NCI-H2029 (cell line): ENCODE measurements around the gene GOLIM4.
"Not testable (repeated sequence)": the region's sequence is repeated elsewhere in the genome, so short reads cannot be mapped to it uniquely, and the experiment has no call there.

ENCODE experiments used
- DNase-seq: peaks from one replicate; lab custom pipeline; 2025; lab: John Stamatoyannopoulos, UW

The GOLIM4 gene

GRCh38 chr3:168095611-168096209 is at the start of gene GOLIM4:
Gene GOLIM4, minus strand, starts transcription at chr3:168095924. Its CDS starts 639 bp downstream, at chr3:168095285.
- peak; percentile 91 for DNase-seq

- DNase-seq, result no peak
Observed at GRCh38 chr3:168141405-168141998, 45.8 kb upstream of the GOLIM4 start.

GRCh38 chr3:168139947-168140346 is 44.2 kb upstream of the GOLIM4 start:
- DNase-seq, result no peak

DNA sequence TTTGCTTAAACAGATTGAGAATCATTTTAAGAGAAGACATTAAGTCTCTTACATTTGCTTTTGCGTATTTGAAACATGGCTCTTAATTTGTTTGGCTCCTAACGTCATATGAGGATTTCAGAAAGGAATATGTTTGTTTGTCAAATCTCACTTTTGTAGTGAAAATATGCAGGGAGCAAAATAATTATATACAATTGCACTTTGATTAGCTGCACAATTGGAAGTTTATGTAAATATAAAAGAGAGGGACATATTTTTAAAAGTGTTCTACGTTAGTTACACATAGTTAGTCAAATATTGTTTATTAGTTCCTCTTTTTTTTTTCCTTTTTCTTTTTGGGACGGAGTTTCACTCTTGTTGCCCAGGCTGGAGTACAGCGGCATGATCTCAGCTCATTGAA is 42.7 kb upstream of the GOLIM4 start:
- DNase-seq, result no peak

DNA sequence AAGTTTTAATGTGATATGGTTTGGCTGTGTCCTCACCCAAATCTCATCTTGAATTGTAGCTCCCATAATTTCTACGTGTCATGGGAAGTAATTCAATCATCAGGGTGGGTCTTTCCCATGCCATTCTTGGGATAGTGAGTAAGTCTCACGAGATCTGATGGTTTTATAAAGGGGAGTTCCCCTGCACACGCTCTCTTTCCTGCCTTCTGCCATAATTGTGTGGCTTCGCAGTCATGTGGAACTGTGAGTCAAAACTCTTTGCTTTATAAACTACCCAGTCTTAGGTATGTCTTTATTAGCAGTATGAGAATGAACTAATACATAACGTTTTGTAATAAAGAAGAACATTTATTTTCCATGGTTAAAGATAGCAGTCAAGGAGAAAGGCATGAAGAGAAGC is 39.2 kb upstream of the GOLIM4 start:
- no peak for DNase-seq

GRCh38 chr3:168130250-168130649 is 34.5 kb upstream of the GOLIM4 start:
- not testable (repeated sequence) for DNase-seq

DNA sequence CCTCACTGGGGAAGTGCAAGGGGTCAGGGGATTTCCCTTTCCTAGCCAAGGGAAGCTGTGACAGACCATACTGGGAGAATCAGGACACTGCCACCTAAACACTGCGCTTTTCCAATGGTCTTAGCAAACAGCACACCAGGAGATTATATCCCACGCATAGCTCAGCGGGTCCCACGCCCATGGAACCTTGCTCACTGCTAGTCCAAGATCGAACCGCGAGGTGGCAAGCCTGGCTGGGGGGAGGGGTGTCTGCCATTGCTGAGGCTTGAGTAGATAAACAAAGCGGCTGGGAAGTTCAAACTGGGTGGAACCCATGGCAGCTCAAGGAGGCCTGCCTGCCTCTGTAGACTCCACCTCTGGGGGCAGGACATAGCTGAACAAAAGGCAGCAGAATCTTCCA is 32.7 kb upstream of the GOLIM4 start:
- not testable (repeated sequence) for DNase-seq

GRCh38 chr3:168127466-168127865 is 31.7 kb upstream of the GOLIM4 start:
- DNase-seq, result no peak

GRCh38 chr3:168124791-168125190 is 29.1 kb upstream of the GOLIM4 start:
- no peak for DNase-seq

GRCh38 chr3:168124291-168124690 is 28.6 kb upstream of the GOLIM4 start:
- no peak for DNase-seq

GRCh38 chr3:168123201-168124176 is 27.8 kb upstream of the GOLIM4 start:
- no peak for DNase-seq

DNA sequence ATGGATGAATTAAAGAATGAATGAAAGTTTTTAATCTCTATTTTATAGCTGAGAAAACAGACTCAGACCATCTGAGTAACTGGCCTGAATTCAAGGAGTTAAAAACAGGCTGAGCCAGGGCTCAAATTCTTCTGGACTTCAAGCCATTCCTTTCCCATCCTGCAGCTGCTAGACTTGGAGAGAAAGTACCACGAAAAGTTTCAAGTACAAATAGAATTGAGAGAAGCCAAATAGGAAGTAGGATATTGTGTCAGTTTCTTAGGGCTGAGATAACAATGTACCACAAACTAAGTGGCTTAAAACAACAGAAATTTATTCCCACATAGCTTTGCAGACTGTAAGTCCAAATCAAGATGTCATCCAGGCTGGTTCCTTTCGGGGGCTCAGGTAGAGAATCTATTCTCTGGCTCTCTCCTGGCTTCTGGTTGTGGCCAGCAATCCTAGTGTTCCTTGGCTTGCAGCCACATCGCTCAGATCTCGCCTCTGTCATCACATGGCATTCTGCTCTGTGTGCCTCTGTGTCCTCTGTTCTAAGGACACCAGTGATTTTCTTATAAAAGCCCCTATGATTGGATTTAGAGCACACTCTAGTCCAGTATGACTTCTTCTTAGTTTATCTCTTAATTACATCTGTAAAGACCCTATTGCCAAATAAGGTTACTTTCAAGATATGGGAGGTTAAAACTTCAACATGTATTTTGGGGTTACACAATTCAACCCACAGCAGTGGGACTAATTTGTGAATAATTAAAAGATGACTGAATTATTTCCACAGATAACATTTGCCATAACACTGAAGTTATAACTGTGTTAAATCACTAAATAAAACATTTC is 25.7 kb upstream of the GOLIM4 start:
- no peak for DNase-seq

- peak; percentile 41 for DNase-seq
Observed at GRCh38 chr3:168117853-168118313, 22.2 kb upstream of the GOLIM4 start.

GRCh38 chr3:168117059-168117458 is 21.3 kb upstream of the GOLIM4 start:
- DNase-seq, result peak; percentile 44

GRCh38 chr3:168116279-168116678 is 20.6 kb upstream of the GOLIM4 start:
- DNase-seq, result no peak

DNA sequence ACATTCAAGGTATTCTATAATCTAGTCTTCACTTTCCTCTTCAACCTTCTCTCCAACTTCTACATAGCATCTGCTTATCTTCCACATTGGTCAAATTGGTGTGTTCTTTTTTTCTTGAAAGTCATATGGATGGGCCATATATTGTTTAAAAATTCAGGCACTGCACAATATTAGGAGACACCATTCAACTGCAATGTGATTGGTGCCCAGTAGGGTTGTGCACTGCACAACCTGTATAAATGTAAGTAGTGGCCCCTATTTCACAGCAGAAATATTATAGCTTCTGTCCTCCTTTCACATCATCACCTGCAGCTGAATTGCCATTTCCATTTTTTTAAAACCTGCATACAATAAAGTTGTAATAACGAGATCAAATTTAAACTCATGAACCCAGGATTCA is 18.1 kb upstream of the GOLIM4 start:
- no peak for DNase-seq

GRCh38 chr3:168112894-168113293 is 17.2 kb upstream of the GOLIM4 start:
- no peak for DNase-seq

- DNase-seq, result no peak
Observed at GRCh38 chr3:168104361-168104760, 8.6 kb upstream of the GOLIM4 start.

DNA sequence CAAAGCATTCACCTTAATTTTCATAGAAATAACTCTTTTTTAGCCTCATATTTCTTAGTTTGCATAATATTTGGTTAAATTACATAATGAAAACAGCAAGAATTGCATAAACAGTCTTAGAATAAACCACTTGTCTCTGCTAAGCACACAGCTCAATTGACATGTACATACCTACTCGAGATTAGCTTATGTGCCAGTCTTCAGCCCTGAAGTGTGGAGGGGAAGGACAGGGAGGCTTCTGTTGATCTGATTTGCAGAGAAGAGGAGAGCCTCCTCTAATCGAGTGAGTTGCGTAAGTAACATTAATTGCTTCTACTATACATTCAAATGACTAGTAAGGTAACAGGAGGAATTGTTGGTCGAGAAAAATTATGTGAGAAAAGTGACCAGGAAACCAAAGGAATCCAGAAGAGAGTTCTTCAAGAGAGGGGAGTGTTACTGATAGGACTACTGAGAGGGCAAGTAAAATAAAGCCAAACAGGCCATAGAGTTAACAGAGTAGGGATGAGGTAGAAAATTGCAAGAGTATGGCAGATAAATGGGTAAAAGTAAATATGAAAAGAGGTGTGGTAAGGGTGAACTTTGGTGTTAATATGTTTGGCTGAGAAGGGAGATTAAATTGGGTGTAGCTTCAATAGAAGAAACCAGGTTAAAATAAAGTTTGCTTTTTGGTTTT is 7.1 kb upstream of the GOLIM4 start:
- peak; percentile 5 for DNase-seq

DNA sequence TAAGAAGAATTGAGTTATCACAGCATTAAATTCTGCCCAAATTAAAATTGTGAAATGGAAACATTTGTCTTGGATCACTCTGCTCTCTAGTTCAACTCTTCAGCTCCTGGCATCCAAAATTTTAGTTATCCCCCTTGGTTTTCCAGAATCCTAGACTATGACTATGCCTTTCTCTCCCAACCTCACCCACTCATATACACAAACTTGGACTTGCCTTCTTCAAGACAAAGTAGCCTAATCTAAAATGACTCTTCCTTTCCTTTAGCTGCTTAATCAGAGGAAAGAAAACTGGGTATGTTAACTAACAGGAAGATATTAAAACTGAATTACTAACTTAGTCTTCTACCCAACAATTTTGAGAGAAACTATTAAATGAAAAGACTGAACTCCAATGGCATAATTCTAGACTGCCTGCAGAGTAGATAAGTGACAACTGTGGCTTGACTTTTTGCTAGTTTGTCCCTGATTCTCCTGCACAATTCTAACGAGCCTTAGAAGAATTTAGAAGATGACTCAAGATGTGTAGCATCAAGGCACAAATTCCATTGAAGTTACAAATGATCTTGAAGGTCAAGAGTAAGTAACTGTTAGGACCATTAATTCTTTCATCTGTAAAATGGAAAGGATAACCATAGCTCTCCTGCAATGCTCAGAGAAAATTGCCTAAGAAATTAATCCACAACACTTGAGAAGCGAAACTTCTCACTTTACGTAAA is 5.2 kb upstream of the GOLIM4 start:
- DNase-seq, result no peak

- DNase-seq, result no peak
Observed at GRCh38 chr3:168097381-168097780, 1.7 kb upstream of the GOLIM4 start.
